ENCODE measurements around the gene TMC6.

Gene TMC6

DNA sequence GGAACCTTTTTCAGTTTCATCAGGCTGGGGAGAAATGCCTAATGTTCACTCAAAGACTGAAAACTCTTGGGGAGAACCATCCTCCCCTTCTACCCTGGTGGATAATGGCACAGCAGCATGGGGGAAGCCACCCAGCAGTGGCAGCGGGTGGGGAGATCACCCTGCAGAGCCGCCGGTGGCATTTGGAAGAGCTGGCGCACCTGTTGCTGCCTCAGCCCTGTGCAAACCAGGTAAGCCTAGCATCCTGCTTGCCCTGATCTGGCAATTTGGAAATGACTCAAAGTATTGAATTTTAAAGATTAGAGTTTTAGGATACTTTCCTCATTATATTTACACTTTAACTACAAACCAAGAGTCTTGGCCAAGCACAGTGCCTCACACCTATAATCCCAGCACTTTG lies 63.8 kb downstream of the TMC6 start:
- DNase-seq, result no peak

DNA sequence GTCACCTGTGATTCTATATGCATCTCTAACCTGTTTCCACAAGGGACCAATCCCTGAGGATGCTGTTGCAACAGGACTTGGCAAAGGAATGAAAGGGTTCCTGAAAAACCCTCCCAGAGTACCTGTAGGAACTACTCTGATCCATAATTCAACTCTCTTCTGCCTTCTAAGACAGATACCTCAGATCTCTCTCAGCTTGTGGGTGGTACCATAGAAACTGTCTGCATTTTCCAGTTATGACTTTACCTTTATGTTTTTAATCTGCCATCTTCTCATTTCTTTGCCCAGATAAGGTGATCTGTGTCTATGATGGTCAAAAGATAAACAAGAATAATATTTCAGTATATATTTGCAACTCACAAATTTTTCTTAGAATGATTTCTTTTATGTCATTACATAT lies 65.1 kb downstream of the TMC6 start:
- DNase-seq, result no peak

DNA sequence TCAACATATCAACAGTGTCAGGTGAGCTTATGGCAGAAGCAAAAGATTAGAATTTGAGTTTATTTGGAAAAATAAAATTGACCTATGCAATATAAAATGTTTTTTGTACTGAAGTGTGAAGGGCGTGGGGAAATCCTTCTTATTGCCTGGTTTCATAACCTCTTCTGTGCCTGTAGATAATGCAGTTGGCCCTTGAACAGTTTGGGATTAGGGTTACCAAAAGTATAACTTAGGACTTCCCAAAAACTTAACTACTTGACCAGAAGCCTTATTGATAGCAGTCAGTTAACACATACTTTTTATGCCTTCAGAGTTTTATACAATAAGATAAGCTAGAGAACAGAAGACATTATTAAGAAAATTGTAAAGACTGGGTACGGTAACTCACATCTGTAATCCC lies 66.0 kb downstream of the TMC6 start:
- DNase-seq, result no peak
